GM18907 (cell line): ENCODE results near the gene AGAP1.
"Not testable (repeated sequence)": the region's sequence is repeated elsewhere in the genome, so short reads cannot be mapped to it uniquely, and the experiment has no call there.

Experiments used
- ATAC-seq: cut with Tn5 transposase; IDR thresholded peaks from one replicate; pipeline ENCODE4 v1.9.1; 2021; ENCODE audit warnings: mild to moderate bottlenecking, moderate library complexity; ENCODE audit not compliant: unreplicated experiment

Gene AGAP1

DNA sequence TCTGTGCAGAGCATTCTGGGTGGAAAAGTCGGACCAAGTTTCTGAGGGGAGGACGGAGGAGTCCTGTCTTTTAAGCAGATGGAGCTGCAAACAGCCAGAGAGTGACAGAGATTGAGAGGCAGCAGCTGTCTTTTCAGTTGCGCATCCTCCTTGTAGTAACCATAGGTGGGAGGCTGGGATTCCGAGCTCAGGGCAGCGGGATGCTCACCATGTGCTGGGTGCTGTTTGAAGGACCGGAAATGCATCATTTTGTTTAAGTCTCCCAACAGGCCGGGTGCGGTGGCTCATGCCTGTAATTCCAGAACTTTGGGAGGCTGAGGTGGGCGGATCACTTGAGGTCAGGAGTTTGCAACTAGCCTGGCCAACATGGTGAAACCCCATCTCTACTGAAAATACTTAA lies 93.4 kb downstream of the AGAP1 start:
- ATAC-seq = no peak

DNA sequence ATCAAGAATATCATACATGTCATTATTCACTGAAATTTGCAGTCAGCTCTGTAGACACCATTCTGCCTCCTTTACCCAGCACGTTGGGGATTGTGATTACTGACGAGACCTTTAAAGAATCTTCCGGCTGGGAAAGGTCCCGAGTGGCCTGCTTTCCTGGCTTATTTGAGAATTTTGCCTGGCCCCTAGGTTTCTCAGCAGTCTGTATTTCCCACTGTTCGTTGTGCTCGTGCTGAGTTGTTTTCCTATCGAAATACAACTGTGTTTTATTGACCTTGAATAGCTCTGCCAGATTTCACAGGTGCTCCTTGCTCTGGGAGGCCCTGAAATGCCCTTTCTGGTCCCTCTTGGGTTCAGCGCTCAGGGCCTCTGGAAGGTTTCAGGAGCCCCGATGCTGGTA lies 94.9 kb downstream of the AGAP1 start:
- no peak for ATAC-seq

DNA sequence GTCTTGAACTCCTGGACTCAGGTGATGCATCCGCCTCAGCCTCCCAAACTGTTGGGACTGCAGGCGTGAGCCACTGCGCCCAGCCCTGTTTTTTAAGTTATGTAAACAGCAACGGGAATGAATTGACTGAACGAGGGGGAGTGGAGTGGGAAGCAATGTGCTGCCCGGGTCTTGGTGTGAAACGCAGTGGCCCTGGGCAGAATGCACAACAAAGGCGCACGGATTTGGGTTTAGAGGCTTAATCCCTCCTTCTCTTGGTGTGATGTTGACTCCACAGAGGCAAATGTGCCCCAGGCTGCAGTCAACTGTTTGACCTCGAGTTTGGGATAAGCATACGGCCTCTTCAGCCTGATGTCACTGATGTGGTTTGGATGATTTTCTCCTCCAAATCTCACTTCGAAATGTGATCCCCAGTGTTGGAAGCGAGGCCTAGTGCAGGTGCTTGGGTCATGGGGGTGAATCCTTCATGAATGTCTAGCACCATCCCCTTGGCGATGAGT lies 97.4 kb downstream of the AGAP1 start:
- ATAC-seq = no peak

DNA sequence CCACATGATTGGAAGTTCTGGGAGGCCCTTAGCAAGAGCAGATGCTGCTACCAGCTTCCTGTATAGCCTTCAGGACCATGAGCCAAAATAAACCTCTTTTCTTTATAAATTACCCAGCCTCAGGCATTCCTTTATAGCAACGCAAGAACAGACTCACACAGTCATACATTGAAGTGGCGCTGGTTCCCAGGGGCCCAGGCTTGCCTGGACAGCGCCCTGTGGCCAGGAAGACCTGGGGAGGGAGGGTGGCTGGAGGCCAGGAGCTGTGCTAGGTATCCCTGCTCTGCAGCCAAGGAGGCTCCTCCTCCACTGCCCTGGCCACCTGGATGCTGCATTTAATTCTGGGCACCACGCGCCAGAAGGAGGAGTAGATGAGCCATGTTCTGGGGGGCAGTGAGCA lies 98.1 kb downstream of the AGAP1 start:
- ATAC-seq = no peak

DNA sequence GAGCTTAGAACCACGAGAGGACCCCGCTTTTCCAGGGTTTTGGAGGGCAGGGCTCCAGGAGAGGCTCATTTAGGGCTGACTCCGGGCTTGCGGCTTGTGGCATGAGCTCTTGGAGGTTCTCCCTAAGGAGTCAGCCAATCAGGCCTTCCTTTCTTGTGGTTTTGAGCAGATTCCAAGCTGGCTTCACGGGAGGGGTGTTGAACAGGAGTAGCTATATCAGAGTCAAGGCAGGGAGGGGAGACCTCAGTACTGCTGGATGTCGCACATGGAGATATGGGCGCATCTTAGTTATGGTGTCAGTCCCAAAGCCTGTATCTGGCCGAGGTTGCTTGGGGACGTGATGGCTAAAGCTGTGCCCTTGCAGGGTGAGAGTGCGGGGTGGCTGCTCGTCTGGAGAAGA lies 98.6 kb downstream of the AGAP1 start:
- ATAC-seq = no peak

DNA sequence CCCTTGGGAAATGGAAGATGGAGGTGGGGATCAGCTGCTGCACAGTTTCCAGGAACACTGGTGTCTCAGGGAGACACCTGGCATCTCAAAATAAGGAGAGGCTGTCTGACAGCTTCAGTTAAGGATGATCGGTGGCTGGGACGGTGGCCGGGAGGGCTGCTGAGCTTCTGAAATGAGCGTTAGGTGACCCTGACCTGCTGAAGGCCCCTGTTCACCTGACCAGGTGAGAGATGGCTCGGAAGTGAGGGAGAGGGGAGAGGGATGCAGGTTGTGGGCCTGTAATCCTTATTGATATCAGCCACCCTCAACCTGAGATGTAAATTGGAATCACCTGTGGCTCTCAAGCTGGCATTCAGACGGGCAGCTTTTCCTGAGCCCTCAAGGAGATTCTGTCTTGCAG lies 99.0 kb downstream of the AGAP1 start:
- ATAC-seq = no peak

DNA sequence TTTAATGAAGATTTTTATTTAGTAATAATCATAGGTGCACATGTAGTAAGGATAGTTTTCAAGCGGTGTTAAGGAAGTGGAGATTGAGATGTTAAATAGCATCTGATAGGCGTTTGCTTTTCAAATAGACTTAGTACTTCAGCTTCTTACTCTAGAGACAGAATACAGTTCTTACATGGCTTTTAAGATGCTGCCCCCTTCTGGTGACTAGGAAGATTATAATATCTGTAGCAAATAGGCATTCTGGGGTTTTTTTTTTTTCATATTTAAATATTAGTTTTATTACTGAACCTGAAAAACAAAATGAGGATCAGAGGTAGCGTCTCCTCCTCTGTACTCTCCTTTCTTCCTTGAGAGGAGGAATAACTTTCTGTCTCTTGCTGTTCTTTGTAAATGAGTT lies 100.2 kb downstream of the AGAP1 start:
- no peak for ATAC-seq

DNA sequence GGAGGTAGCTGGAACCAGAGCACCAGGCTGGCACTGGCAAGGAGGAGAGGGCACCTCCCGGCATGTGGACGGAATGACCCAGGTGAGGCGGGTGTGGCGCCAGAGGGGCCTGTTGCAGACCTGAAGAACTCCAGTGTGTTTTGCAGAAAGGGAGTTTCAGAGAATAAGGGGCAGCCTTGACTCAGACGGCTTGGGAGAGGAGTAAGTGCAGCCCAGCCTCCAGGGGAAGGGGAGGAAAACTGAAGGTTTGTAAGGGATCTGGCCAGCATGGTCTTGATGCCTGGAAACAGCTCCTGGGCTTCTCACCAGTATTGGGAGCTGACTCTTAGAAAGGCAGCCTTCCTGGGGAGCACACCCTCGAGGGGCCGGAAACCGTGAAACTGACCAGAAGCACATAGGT lies 101.1 kb downstream of the AGAP1 start:
- no peak for ATAC-seq

DNA sequence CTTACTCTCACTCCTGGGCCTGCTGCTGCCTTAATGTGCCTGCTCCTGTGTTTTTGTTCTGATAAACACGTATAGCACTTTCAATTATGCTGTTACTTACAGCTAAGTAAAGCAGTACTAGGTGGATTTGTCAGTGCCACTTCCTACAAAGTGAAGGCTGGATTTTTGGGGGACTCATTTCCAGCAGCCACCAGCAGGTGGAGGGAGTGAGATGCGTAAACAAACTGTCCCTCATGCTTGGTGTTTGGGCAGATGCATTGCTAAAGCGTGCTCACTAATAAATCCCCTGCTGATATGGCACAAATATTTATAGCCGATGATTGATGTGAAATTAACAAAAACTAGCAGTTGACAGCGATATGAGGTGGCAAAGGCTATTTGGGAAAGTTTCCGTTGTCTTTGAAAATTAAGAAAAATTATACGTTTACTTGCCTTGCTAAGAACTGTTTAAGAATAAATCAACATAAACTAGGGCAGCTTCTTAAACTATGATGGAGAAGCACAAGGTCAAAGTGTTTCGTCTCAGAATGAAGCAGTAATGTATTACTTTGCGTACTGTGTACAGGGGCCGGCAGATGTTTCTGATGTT lies 101.7 kb downstream of the AGAP1 start:
- ATAC-seq = peak; percentile 43

DNA sequence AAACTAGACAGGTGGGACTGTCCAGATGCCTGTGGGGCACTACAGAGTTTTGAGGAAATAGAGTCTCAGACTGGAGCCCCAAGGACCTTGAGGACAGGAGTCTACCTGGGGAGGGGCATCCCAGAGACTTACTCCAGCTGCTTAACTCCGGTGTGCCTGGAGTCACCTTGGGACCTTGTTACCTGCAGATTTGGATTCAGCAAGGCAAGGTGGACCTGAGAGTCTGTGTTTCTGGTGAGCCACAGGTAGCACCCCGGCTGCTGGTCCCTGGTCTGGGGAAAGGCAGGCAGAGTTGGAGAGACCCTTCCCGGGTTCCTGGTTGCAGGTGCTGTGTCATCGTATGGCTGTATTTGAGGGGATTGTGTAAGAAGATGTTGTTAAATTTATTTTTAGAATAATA lies 102.4 kb downstream of the AGAP1 start:
- ATAC-seq = no peak

DNA sequence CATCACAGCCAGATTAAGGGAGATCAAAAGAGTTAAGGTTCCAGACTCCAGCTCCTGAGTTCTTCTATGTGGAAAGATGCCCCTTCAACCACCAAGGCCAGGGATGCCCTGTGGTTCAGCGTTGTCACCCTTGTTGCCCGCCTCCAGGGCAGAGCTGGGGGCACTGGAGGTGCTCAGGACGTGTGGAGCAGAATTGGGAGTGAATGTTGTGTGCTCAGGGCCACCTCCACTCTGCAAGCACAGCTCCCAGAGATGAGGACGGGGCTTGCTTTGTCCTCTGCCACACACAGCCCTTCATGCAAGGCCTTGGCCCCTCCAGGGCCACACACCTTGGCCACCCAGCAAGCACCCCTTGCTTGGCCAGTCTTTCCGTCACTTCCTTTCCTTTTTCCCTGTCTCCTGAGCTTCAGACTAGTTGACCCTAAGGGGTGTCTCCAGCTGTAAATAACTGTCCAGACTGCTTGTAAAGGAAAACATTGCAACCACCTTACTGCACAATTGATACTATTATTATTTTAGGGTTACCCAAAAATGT lies 103.3 kb downstream of the AGAP1 start:
- ATAC-seq = no peak

DNA sequence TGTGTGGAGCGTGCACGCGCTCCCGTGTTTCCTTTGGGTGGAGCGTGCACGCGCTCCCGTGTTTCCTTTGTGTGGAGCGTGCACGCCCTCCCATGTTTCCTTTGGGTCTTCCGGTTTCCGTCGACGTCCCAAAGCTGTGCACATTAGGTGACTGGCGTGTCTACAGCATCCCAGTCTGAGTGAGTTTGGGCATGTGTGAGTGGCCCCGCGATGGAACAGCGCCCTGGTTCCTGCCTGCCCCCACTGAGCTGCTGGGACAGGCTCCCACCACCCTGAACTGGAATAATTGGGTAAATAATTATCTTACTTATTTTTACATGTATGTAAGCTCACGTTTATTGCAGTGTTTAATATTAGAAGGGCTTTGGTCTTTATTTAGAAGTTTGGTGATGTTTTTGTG lies 104.2 kb downstream of the AGAP1 start:
- no peak for ATAC-seq

DNA sequence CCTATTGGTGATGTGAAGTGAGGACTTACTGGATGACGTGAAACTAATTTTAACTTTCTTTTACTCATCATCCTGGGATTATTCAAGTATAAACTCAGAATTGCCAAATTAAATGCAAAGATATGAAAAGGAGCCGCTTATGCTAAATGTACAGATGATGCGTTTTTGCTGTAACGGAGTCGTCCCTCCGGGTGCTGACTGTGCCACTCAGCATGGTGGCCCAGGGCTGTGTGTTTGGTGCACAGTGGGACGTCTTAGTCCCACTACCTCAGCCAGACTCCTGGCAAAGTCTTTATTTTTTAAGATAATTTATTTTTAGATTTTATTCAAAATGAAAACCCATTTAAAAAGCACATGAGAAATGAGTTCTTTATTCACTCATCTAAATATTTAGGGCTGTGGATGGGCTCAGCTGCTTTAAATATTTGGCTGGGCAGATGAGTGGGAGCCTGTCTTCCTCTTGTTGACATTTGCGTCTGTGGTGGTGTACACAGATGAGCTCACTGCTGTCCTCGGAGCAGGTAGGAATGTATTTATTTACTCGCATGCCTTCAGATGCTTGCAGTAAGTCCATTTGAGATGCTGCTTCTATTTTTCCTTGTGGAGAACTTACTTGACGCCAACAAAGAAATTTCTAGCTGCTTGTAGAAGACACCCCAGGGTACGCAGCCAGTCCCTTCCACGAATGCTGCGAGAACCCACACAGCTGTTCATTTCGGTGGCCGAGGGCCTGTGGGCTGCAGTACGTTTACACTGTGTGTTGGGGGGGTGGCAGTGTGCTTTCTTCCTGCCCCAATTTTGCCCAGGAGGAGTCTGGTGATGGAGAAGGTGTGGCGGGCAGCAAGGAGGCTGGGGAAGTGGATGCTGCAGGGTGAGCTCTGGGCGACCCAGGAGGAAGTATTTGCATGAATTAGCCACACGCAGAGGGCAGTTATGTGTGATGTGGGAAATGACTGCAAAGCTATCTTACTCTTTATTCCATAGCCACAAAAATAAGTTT lies 105.0 kb downstream of the AGAP1 start:
- ATAC-seq = no peak

DNA sequence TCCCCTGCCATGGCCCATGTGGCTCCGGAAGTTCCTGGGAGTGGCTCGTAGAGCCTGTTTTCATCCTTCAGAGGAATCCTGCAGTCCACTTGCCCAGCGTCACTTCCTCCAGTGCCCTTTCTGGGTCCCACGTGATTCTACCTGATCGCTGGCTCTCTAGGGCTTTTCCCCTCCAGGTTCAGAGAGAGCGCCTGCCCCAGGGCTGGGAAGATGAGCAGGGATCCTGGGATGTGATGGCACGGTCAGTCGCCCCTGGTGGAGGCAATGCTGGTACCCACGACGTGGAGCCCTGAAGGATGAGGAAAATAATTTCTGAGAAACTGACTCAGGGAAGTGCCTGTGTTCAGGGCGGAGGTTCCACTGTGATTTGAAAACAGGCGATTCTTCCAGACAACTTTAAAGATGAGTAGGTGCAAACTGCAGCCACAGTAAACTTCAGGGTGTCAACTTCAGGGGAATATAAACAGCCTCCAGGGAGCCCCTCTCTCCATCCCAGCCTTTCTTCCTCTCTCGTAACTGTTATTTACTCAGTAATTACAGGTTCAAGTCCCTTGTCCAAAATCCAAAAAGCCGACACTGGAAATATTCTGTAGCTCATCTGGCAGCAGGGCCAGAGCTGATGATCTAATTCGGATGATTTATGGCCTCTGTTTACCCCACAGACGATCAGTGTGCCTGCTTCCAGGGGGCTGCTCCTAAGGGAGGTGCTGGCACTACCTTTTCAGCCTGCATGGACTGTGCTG lies 105.9 kb downstream of the AGAP1 start:
- no peak for ATAC-seq

DNA sequence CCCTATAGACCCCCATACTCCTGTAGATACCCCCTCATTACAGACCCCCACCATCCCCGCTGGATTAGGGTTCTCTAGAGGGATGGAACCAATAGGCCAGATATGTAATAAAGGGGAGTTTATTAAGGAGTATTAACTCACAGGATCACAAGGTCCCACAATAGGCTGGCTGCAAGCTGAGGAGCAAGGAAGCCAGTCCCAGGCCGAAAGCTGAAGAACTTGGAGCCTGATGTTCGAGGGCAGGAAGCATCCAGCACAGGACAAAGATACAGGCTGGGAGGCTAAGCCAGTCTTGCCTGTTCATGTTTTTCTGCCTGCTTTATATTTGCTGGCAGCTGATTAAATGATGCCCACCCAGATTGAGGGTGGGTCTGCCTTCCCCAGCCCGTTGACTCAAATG lies 106.6 kb downstream of the AGAP1 start:
- no peak for ATAC-seq

DNA sequence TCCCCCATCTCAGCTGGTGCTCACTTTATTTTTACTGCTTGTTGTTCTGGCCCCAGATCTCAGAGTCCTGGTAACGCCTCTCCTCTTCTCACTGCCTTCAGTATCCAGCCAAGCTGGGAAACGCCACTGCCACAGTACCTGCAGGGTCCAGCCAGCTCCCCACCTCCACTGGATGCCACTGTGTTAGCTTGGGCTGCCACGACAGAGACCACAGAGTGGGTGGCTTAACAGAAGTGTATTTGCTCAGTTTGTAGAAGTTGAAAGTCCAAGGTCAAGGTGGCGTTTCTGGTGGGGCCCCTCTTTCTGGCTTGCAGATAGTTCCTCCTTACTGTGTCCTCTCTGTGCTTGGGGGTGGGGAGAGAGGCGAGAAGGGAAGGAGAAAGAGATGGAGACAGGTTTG lies 107.1 kb downstream of the AGAP1 start:
- ATAC-seq = no peak

DNA sequence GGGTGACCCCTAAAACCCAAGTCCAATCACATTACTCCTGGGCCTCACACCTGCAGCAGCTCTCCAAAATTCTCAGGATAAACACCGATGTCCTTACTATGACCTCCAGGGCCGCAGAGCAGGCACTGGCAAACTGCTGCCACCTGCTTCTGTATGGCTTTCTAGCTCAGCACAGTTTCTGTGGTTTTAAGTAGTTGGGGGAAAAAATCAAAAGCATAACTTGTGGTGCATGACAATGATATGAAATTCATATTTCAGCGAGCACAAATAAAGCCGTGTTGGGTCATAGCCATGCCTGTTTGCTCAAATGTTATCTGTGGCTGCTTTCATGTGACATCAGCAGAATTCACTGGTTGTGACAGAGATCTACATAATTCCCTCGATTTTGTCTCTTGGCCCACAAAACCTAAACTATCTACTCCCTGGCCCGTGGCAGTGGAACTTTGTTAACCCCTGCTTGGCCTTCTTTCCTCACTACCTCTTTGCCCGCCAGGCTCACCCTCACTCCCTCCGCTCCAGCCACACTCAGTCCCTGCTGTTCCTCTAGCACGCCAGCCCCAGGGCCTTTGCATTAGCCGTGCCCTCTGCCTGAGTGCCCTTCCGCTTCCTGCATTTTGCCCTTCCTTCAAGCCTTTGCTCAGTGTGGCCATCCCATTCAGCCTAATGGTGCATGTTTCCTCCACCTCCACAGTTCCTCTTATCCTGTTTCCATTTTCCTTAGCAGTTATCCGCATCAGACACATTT lies 108.3 kb downstream of the AGAP1 start:
- ATAC-seq = no peak

DNA sequence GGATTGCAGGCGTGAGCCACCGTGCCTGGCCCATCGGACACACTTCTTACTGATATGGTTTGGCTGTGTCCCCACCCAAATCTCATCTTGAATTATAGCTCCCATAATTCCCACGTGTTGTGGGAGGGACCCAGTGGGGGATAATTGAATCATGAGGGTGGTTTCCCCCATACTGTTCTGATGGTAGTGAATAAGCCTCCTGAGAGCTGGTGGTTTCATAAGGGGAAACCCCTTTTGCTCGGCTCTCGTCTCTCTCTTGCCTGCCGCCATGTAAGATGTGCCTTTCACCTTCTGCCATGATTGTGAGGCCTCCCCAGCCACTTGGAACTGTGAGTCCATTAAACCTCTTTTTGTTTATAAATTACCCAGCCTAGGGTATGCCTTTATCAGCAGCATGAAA lies 109.1 kb downstream of the AGAP1 start:
- not testable (repeated sequence) for ATAC-seq

DNA sequence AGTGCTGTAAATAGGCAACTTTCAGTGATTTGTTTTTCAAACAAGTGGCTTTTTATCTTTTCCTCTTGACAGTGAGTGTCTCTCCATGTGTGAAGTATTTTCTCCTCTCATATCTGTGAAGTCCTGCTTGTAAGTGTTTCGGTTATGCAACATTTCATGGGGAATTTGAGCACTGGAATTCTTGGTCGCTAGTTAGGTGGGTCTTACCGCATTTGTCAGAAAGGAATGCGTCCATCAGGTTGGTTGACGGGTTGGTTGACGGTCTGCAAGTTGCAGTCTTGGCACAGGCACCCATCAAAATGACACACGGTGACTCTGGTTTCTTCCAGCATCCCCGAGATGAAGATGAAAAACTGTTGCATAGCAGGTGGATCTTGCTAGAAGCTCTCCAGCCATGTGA lies 109.8 kb downstream of the AGAP1 start:
- no peak for ATAC-seq

DNA sequence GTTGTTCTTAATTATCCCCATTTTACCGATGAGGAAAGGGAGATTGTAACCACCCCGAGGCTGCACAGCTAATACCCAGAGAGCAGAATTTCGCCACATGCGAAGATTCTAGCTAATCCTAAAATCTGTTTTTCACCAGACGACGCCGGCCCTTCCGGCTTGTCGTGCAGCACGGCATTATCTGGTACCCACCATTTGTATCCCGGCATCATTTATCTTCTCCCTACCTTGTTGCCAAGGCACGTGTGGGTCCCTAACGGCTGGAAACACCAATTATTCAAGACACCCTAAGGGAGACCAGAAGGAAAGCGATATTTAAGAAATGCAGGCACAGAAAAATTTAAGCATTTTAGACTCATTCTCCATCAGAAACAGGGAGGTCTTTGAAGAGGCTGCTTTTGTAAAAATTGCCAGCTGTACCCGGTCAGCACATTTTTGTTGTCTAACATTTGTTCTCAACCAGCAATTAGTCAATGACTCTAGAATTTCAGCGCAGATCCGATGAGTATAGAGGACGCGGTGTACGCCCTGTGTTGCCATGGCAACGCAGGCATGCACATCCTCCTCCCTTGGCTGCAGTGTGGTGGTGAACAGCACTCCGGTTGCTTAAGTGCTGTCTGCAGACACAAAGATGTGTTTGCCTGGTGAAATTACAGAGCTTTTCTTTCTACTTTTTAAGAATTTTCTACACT lies 111.6 kb downstream of the AGAP1 start:
- no peak for ATAC-seq
